ENCODE results near the gene SPNS2.

The SPNS2 gene

DNA sequence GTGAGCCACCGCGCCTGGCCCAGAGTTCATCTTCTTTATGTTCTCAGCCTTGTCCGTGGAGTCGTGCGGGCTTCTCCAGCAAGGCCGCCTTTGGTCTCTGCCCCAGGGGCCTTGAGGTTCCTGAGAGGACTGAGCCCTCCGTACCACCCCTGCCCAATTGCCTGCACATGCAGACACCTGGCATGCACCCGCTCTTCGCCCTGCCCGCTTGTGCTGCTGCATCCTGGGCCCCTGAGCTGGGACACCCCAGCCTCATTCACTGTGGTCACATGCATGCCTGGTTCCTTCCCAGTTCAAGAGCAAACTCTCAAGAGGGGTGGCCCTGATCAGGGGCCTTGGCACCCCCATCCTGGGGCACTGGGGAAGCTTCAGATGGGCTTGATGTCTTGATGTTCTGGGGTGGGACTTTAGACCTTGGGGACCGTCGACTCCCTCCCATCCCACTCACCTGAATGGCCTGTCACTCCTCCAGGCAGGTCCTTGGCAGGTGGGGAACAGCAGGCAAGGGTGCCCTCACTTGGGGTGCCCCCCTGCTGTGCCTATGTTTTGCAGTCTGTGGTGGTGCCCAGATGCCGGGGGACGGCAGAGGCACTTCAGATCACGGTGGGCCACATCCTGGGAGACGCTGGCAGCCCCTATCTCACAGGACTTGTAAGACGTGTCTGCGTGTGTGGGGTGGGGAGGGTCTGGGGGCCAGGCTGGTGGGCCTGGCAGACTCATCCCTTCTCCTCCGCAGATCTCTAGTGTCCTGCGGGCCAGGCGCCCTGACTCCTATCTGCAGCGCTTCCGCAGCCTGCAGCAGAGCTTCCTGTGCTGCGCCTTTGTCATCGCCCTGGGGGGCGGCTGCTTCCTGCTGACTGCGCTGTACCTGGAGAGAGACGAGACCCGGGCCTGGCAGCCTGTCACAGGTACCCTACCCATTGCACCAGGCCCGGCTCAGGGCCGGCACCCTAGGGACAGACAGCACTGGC is 12.7 kb upstream of the SPNS2 start:
- no peak overlapping the region for H3K27ac ChIP-seq

DNA sequence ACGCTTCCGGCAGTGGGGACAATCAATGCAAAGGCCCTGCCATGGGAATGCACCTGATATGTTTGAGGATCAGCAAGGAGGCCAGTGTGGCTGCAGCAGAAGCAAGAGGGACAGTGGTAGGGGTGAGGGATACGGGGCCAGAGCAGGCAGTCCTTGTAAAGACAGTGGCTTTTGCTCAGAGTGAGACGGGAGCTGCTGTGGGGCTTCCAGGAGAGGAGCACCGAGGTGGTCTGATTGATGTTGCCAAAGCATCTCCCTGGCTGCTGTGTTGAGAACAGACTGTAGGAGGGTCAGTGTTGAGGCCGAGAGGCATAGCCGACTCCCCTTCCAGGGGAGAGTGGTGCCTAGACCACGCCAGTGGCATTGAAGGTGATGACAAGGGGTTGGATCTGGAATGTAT is 11.4 kb upstream of the SPNS2 start:
- Histone ChIP-seq H3K9me3 (ENCODE audit: severe bottlenecking) (no peaks in the 10 kb centered on the region), H3K27me3 (ENCODE audit: insufficient read depth, low read depth, severe bottlenecking) (no peaks in the 10 kb centered on the region), H3K27ac (no peak overlapping the region), H3K4me3 (ENCODE audit: low read depth, low read length) (no peak overlapping the region), H3K36me3 (no peaks in the 10 kb centered on the region)
- no peak for TF ChIP-seq CTCF (IDR thresholded peaks at IDR 0.05; ENCODE audit: low read depth, low read length)
- DNase-seq: no peak

More for the DNA sequence above, 12.7 kb upstream of the SPNS2 start:
- no peak for DNase-seq
- Histone ChIP-seq H3K9me3 (ENCODE audit: severe bottlenecking) (no peaks in the 10 kb centered on the region), H3K27me3 (ENCODE audit: insufficient read depth, low read depth, severe bottlenecking) (no peaks in the 10 kb centered on the region), H3K4me3 (ENCODE audit: low read depth, low read length) (no peak overlapping the region), H3K36me3 (no peaks in the 10 kb centered on the region)
- TF ChIP-seq CTCF (IDR thresholded peaks at IDR 0.05; ENCODE audit: low read depth, low read length): no peak

DNA sequence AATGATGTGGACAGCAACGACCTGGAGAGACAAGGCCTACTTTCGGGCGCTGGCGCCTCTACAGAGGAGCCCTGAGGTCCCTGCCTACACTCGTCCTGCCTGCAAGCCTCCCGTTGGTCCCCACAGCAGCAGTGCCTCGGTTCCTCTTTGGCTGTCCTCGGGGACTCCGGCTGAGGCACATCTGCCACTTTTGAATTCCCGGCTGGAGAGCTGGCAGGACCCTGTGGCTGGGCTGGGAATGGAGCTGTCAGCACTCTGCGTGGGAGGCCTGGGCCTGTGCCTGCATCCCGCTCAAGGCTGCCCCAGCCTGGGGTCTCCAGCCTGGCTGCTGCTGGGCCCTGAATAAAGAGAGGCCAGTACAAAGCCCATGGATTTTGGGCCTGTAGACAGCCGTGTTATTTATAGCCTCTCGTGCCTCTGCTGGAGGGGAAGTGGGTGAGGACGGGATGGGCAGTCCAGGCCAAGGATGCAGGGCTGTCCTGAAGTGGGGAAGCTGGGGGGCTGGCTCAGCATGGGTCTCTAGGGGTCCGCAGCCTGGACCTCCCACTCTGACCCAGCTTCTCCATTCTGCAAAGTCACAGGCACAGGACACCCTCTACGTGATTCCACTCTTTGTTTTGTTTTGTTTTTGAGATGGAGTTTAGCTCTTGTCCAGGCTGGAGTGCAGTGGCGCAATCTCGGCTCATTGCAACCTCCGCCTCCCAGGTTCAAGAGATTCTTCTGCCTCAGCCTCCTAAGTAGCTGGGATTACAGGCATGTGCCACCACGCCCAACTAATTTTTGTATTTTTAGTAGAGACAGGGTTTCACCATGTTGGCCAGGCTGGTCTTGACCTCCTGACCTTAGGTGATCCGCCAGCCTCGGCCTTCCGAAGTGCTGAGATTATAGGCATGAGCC is 10.6 kb upstream of the SPNS2 start:
- Histone ChIP-seq H3K36me3 (no peaks in the 10 kb centered on the region), H3K9me3 (ENCODE audit: severe bottlenecking) (no peaks in the 10 kb centered on the region), H3K4me3 (ENCODE audit: low read depth, low read length) (no peak overlapping the region), H3K27ac (no peak overlapping the region), H3K27me3 (ENCODE audit: insufficient read depth, low read depth, severe bottlenecking) (no peaks in the 10 kb centered on the region)
- TF ChIP-seq CTCF (IDR thresholded peaks at IDR 0.05; ENCODE audit: low read depth, low read length): no peak
- no peak for DNase-seq

DNA sequence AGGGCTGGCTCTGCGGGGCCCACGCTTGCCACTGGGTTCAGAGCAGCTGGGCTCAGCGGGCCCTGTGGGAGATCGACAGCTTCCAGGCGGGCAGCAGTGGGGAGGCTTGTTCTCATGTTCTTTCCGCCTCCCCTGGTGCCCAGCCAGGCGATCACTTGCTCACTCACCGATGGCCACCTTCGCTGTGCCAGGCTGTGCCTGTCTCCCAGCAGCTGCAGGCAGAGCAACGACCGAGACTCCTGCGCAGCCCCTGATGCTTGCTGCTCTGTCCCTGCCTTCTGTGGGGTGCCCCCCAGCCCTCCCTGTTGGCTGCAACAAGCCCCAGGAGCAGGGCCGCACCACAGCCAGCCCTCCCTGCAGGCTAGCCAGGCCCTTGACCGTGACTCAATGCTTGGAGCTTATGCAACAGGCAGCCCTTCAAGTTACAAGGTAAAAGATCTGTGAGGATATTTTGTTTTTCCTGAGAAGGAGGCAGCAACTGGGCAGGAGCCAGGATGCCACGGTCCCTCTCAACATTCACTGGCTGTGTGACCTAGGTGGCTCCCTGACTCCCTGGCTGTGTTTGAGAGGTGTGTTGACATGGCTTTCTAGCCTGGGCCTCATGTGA is 9.6 kb upstream of the SPNS2 start:
- no peaks in the 10 kb centered on the region for H3K27me3 ChIP-seq (ENCODE audit: insufficient read depth, low read depth, severe bottlenecking)
- no peaks in the 10 kb centered on the region for H3K9me3 ChIP-seq (ENCODE audit: severe bottlenecking)
- no peak for TF ChIP-seq CTCF (IDR thresholded peaks at IDR 0.05; ENCODE audit: low read depth, low read length)
- no peak for DNase-seq
- H3K4me3 ChIP-seq (ENCODE audit: low read depth, low read length): no peak overlapping the region
- H3K36me3 ChIP-seq: no peaks in the 10 kb centered on the region
- H3K27ac ChIP-seq: no peak overlapping the region

GRCh38 chr17:4490109-4490591 is 8.5 kb upstream of the SPNS2 start:
- H3K4me3 ChIP-seq (ENCODE audit: low read depth, low read length): peak overlapping the region; percentile 19; the same call in 1 of the 2 replicates
- H3K36me3 ChIP-seq: no peaks in the 10 kb centered on the region
- peak; percentile 87 for DNase-seq
- TF ChIP-seq CTCF (IDR thresholded peaks at IDR 0.05; ENCODE audit: low read depth, low read length): no peak
- peak overlapping the region; percentile 89 for H3K27ac ChIP-seq
- H3K9me3 ChIP-seq (ENCODE audit: severe bottlenecking): no peaks in the 10 kb centered on the region
- H3K27me3 ChIP-seq (ENCODE audit: insufficient read depth, low read depth, severe bottlenecking): no peaks in the 10 kb centered on the region
